PC-3 (cell line): ENCODE results near the gene ULK4.

ENCODE experiments used
- EZH2 ChIP-seq: fragments of 300-600 bp; sonication (generic); IDR thresholded peaks from one replicate; pipeline ENCODE4 v1.6.1; 2017; ENCODE audit warnings: antibody characterized with exemption, mild to moderate bottlenecking, low read length; ENCODE audit not compliant: unreplicated experiment
- EZH2phosphoT487 ChIP-seq: fragments of 300-600 bp; sonication (generic); IDR thresholded peaks from 2 replicates; pipeline ENCODE4 v1.6.1; 2018; ENCODE audit warnings: mild to moderate bottlenecking, antibody characterized with exemption, low read length, borderline replicate concordance
- TF ChIP-seq, protein P1 (sequence below): fragments of 300-600 bp; sonication (generic); conservative IDR thresholded peaks from 2 replicates; pipeline ENCODE4 v1.5.1; 2017; ENCODE audit warnings: antibody characterized with exemption, low read depth, mild to moderate bottlenecking, low read length

DNA sequence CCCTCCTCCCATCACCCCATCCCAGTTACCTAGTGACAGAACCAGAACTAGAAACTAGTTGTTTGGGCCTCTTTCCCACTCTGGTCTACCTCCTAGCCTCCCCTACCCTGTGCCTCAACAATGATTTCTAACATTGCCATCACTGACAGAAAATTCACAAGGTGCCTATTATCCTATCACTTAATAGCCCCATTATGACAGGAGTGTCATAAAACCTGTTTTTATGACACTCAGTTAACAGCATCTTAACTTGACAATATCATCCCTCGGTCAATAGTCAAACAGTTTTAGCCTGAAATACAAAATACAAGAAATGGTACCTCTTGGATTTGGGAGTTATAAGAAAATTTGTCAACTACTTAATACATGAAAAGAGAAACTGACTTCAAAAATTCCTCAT, 46.5 kb downstream of the ULK4 start:
- no peak for TF ChIP-seq EZH2
- TF ChIP-seq, protein P1, sequence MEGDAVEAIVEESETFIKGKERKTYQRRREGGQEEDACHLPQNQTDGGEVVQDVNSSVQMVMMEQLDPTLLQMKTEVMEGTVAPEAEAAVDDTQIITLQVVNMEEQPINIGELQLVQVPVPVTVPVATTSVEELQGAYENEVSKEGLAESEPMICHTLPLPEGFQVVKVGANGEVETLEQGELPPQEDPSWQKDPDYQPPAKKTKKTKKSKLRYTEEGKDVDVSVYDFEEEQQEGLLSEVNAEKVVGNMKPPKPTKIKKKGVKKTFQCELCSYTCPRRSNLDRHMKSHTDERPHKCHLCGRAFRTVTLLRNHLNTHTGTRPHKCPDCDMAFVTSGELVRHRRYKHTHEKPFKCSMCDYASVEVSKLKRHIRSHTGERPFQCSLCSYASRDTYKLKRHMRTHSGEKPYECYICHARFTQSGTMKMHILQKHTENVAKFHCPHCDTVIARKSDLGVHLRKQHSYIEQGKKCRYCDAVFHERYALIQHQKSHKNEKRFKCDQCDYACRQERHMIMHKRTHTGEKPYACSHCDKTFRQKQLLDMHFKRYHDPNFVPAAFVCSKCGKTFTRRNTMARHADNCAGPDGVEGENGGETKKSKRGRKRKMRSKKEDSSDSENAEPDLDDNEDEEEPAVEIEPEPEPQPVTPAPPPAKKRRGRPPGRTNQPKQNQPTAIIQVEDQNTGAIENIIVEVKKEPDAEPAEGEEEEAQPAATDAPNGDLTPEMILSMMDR = no peak
- TF ChIP-seq EZH2phosphoT487 = no peak
